ENCODE results near the gene CCDC43.

Gene CCDC43

DNA sequence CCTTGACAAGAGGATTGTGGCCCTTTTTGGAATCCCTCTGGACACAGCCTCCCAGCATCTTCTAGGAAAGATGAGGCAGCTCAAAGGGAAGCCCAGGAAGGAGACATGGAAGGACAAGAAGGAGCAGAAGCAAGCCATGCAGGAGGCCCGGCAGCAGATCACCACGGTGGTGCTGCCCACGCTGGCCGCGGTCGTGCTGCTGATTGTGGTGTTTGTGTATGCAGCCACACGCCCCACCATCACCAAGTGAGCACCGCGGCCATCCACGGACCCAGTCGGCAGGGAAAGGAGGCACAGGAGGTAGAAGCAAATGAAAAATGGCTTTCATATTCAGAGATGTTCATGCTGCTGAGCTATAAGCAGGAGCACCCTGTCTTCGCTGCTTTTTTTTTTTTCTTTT lies 44.2 kb downstream of the CCDC43 start:
- Histone ChIP-seq H2AK5ac (ENCODE audit: low read depth, low read length) (no peak overlapping the region), H3K4me2 (ENCODE audit: insufficient read depth, low read length, poor library complexity, severe bottlenecking) (no peak overlapping the region), H2BK5ac (ENCODE audit: low read length) (no peak overlapping the region), H3K9me3 (replicated peaks in 1 of 2; ENCODE audit: control insufficient read depth in 2 of 2, insufficient read depth in 1 of 2, low read depth in 1 of 2, low read length in 2 of 2) (no peaks in the 10 kb centered on the region), H2BK120ac (ENCODE audit: low read depth, low read length) (no peak overlapping the region), H3K23ac (ENCODE audit: low read depth, low read length, poor library complexity) (no peak overlapping the region), H3K14ac (ENCODE audit: low read length) (no peak overlapping the region), H3K18ac (ENCODE audit: low read length) (peak overlapping the region; percentile 52), H4K8ac (ENCODE audit: low read depth, low read length) (no peak overlapping the region), H2AFZ (ENCODE audit: low read length) (no peak overlapping the region), H2BK12ac (ENCODE audit: low read length) (no peak overlapping the region), H3K4me1 (ENCODE audit: control insufficient read depth in 2 of 2, insufficient read depth in 1 of 2, low read depth in 1 of 2, low read length in 2 of 2) (no peaks in the 10 kb centered on the region), H3K9ac (ENCODE audit: low read depth, low read length, poor library complexity) (no peak overlapping the region), H2BK15ac (ENCODE audit: low read length) (no peak overlapping the region), H3K36me3 (replicated peaks in 1 of 2; ENCODE audit: control insufficient read depth in 2 of 2, insufficient read depth in 2 of 2, low read length in 2 of 2) (no peaks in the 10 kb centered on the region), H3K4ac (ENCODE audit: low read length) (no peak overlapping the region), H3K79me1 (ENCODE audit: low read depth, low read length) (no peaks in the 10 kb centered on the region), H3K27me3 (ENCODE audit: control insufficient read depth in 3 of 3, insufficient read depth in 3 of 3, low read depth in 1 of 3, low read length in 3 of 3) (peaks cover 0 to 41% (median 0%) of the 10 kb centered on the region in 3 experiments), H3K4me3 (ENCODE audit: low read length in 2 of 2) (no peak overlapping the region), H4K91ac (ENCODE audit: low read depth, low read length, poor library complexity) (no peak overlapping the region), H3K27ac (replicated peaks; ENCODE audit: low read length) (no peak overlapping the region)
- WGBS, 2 donors (ENCODE audit: extremely low coverage in 2 of 2, insufficient read length in 2 of 2, insufficient replicate concordance in 1 of 2): no CpG with 5 or more reads among the region's 12 CpGs
- no peak for DNase-seq (ENCODE audit: low spot score)

DNA sequence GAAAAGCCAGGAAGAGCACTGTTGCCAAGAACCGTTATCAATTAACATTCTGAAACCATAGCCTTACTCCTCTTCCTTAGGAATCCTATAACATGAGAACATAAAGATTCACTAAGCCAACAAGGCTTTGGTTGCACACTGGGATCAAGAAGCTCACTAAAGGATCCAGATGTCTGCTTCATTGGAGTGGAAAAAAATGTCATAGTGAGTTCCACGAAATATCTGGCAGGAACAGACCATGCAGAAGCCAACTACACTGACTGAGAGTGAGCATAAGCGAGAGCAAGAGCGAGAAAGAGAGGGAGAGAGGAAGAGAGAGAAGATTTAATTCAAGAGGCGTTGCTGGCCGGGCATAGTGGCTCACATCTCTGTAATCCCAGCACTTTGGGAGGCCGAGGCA lies 46.7 kb downstream of the CCDC43 start:
- Histone ChIP-seq H3K9me3 (replicated peaks in 1 of 2; ENCODE audit: control insufficient read depth in 2 of 2, insufficient read depth in 1 of 2, low read depth in 1 of 2, low read length in 2 of 2) (no peaks in the 10 kb centered on the region), H4K91ac (ENCODE audit: low read depth, low read length, poor library complexity) (no peak overlapping the region), H3K4me1 (ENCODE audit: control insufficient read depth in 2 of 2, insufficient read depth in 1 of 2, low read depth in 1 of 2, low read length in 2 of 2) (no peaks in the 10 kb centered on the region), H3K36me3 (replicated peaks in 1 of 2; ENCODE audit: control insufficient read depth in 2 of 2, insufficient read depth in 2 of 2, low read length in 2 of 2) (no peaks in the 10 kb centered on the region), H3K27ac (replicated peaks; ENCODE audit: low read length) (no peak overlapping the region), H3K9ac (ENCODE audit: low read depth, low read length, poor library complexity) (no peak overlapping the region), H2BK120ac (ENCODE audit: low read depth, low read length) (no peak overlapping the region), H3K14ac (ENCODE audit: low read length) (no peak overlapping the region), H3K23ac (ENCODE audit: low read depth, low read length, poor library complexity) (no peak overlapping the region), H2AFZ (ENCODE audit: low read length) (no peak overlapping the region), H2BK12ac (ENCODE audit: low read length) (no peak overlapping the region), H3K4ac (ENCODE audit: low read length) (no peak overlapping the region), H3K4me2 (ENCODE audit: insufficient read depth, low read length, poor library complexity, severe bottlenecking) (no peak overlapping the region), H2BK5ac (ENCODE audit: low read length) (no peak overlapping the region), H2BK15ac (ENCODE audit: low read length) (no peak overlapping the region), H3K4me3 (ENCODE audit: low read length in 2 of 2) (no peak overlapping the region), H2AK5ac (ENCODE audit: low read depth, low read length) (no peak overlapping the region), H3K79me1 (ENCODE audit: low read depth, low read length) (no peaks in the 10 kb centered on the region), H3K27me3 (ENCODE audit: control insufficient read depth in 3 of 3, insufficient read depth in 3 of 3, low read depth in 1 of 3, low read length in 3 of 3) (peaks cover 0 to 32% (median 0%) of the 10 kb centered on the region in 3 experiments), H3K18ac (ENCODE audit: low read length) (no peak overlapping the region), H4K8ac (ENCODE audit: low read depth, low read length) (no peak overlapping the region)
- DNase-seq (ENCODE audit: low spot score): no peak
- no CpG with 5 or more reads among the region's 7 CpGs for WGBS, 2 donors (ENCODE audit: extremely low coverage in 2 of 2, insufficient read length in 2 of 2, insufficient replicate concordance in 1 of 2)

DNA sequence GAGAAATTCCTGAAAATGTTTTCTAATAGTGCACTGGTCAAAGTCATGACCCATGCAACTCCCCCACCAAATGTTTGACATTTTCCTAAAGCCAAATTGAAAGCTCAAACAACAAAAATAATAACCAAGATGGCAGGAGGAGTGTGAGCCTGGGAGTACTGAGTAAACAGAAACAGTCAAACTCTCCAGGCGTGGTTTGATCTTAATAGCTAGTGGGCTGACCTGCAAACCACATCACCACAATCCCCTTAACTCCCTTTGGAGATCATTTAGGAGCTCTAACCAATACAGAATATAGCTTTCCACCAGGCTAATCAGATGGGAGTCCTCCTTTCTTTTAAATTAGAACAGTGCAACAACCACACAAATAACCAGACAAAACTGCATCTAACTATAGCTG lies 52.5 kb downstream of the CCDC43 start:
- no peak overlapping the region for H2BK15ac ChIP-seq (ENCODE audit: low read length)
- no peak overlapping the region for H2AK5ac ChIP-seq (ENCODE audit: low read depth, low read length)
- no peak overlapping the region for H2BK12ac ChIP-seq (ENCODE audit: low read length)
- no peak overlapping the region for H4K8ac ChIP-seq (ENCODE audit: low read depth, low read length)
- no peak for DNase-seq (ENCODE audit: low spot score)
- no peak overlapping the region for H3K4ac ChIP-seq (ENCODE audit: low read length)
- H4K91ac ChIP-seq (ENCODE audit: low read depth, low read length, poor library complexity): no peak overlapping the region
- H3K4me3 ChIP-seq (ENCODE audit: low read length in 2 of 2): no peak overlapping the region
- no peaks in the 10 kb centered on the region for H3K79me1 ChIP-seq (ENCODE audit: low read depth, low read length)
- H2AFZ ChIP-seq (ENCODE audit: low read length): peak overlapping the region; percentile 33
- no peaks in the 10 kb centered on the region for H3K36me3 ChIP-seq (replicated peaks in 1 of 2; ENCODE audit: control insufficient read depth in 2 of 2, insufficient read depth in 2 of 2, low read length in 2 of 2)
- peaks cover 0 to 1% of the 10 kb centered on the region in 2 donors for H3K4me1 ChIP-seq (ENCODE audit: control insufficient read depth in 2 of 2, insufficient read depth in 1 of 2, low read depth in 1 of 2, low read length in 2 of 2)
- no peak overlapping the region for H2BK5ac ChIP-seq (ENCODE audit: low read length)
- no peak overlapping the region for H3K9ac ChIP-seq (ENCODE audit: low read depth, low read length, poor library complexity)
- no peak overlapping the region for H3K14ac ChIP-seq (ENCODE audit: low read length)
- H3K23ac ChIP-seq (ENCODE audit: low read depth, low read length, poor library complexity): no peak overlapping the region
- WGBS, 2 donors (ENCODE audit: extremely low coverage in 2 of 2, insufficient read length in 2 of 2, insufficient replicate concordance in 1 of 2): no CpG with 5 or more reads among the region's 1 CpG
- no peak overlapping the region for H2BK120ac ChIP-seq (ENCODE audit: low read depth, low read length)
- H3K27me3 ChIP-seq (ENCODE audit: control insufficient read depth in 3 of 3, insufficient read depth in 3 of 3, low read depth in 1 of 3, low read length in 3 of 3): peaks cover 0 to 20% (median 0%) of the 10 kb centered on the region in 3 experiments
- no peaks in the 10 kb centered on the region for H3K9me3 ChIP-seq (replicated peaks in 1 of 2; ENCODE audit: control insufficient read depth in 2 of 2, insufficient read depth in 1 of 2, low read depth in 1 of 2, low read length in 2 of 2)
- H3K27ac ChIP-seq (replicated peaks; ENCODE audit: low read length): no peak overlapping the region
- H3K18ac ChIP-seq (ENCODE audit: low read length): no peak overlapping the region
- H3K4me2 ChIP-seq (ENCODE audit: insufficient read depth, low read length, poor library complexity, severe bottlenecking): no peak overlapping the region

DNA sequence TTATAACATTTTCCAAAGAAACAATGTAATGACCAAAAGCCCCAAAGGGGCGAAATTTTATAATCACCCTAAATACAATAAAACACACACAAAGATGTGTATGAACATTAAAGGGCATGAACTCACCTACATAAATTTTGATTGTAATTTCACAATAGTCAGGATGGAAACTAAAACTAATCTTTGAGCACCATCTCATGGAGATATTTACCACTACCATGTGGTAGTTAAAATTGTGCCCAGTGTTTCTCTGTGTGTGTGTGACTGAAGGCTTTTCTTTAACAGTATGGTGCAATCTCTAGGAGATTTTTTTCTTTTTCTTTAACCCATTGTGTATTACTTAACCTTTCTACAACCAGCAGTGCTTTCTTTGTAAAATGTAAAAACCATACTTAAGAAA lies 53.0 kb downstream of the CCDC43 start:
- no peak overlapping the region for H3K14ac ChIP-seq (ENCODE audit: low read length)
- H3K4ac ChIP-seq (ENCODE audit: low read length): no peak overlapping the region
- no peak overlapping the region for H2BK120ac ChIP-seq (ENCODE audit: low read depth, low read length)
- H3K27me3 ChIP-seq (ENCODE audit: control insufficient read depth in 3 of 3, insufficient read depth in 3 of 3, low read depth in 1 of 3, low read length in 3 of 3): peaks cover 0 to 17% (median 0%) of the 10 kb centered on the region in 3 experiments
- no peak overlapping the region for H3K4me3 ChIP-seq (ENCODE audit: low read length in 2 of 2)
- H3K79me1 ChIP-seq (ENCODE audit: low read depth, low read length): no peaks in the 10 kb centered on the region
- H2BK15ac ChIP-seq (ENCODE audit: low read length): no peak overlapping the region
- H3K27ac ChIP-seq (replicated peaks; ENCODE audit: low read length): no peak overlapping the region
- no peak overlapping the region for H2BK5ac ChIP-seq (ENCODE audit: low read length)
- no peak overlapping the region for H3K4me2 ChIP-seq (ENCODE audit: insufficient read depth, low read length, poor library complexity, severe bottlenecking)
- WGBS, 2 donors (ENCODE audit: extremely low coverage in 2 of 2, insufficient read length in 2 of 2, insufficient replicate concordance in 1 of 2): no CpG with 5 or more reads among the region's 1 CpG
- peaks cover 0 to 1% of the 10 kb centered on the region in 2 donors for H3K4me1 ChIP-seq (ENCODE audit: control insufficient read depth in 2 of 2, insufficient read depth in 1 of 2, low read depth in 1 of 2, low read length in 2 of 2)
- no peak overlapping the region for H4K91ac ChIP-seq (ENCODE audit: low read depth, low read length, poor library complexity)
- no peak overlapping the region for H3K18ac ChIP-seq (ENCODE audit: low read length)
- H2AFZ ChIP-seq (ENCODE audit: low read length): no peak overlapping the region
- no peak overlapping the region for H3K9ac ChIP-seq (ENCODE audit: low read depth, low read length, poor library complexity)
- no peak for DNase-seq (ENCODE audit: low spot score)
- H3K23ac ChIP-seq (ENCODE audit: low read depth, low read length, poor library complexity): no peak overlapping the region
- H2AK5ac ChIP-seq (ENCODE audit: low read depth, low read length): no peak overlapping the region
- no peaks in the 10 kb centered on the region for H3K9me3 ChIP-seq (replicated peaks in 1 of 2; ENCODE audit: control insufficient read depth in 2 of 2, insufficient read depth in 1 of 2, low read depth in 1 of 2, low read length in 2 of 2)
- H2BK12ac ChIP-seq (ENCODE audit: low read length): no peak overlapping the region
- no peaks in the 10 kb centered on the region for H3K36me3 ChIP-seq (replicated peaks in 1 of 2; ENCODE audit: control insufficient read depth in 2 of 2, insufficient read depth in 2 of 2, low read length in 2 of 2)
- no peak overlapping the region for H4K8ac ChIP-seq (ENCODE audit: low read depth, low read length)

All from neuronal stem cell (in vitro differentiated cells).